Stimulated activated CD8-positive, alpha-beta memory T cell treated with anti-CD3 and anti-CD28 coated beads, Interleukin-15, amount 100 ng/mL, for 24 hours (primary cell): ENCODE data around the gene HMGCS1.
"Not testable (repeated sequence)": the region's sequence is repeated elsewhere in the genome, so short reads cannot be mapped to it uniquely, and the experiment has no call there.

Experiments
- DNase-seq: peaks from one replicate; pipeline ENCODE4 v3.0.0-alpha.2; 2020; ENCODE audit warnings: low read depth

Gene HMGCS1

DNA sequence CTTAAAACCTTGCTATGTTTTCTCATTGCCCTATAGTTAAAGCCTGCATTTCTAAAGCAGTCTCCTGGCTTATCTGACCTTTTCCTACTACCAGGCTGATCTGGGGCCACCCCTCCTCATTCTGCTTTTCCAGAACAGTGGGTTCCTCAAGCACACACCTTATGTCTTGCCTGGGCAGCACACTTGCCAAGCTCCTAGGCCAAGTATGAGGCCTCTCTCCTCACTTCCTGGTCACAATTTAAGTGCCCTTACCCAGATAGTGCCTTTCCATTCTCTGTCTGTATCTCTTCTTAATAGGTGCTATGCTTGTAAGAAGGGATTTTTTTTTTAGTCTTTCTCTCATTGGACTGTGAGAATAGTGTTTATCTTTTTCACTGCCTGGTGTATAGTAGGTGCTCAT lies 39.7 kb downstream of the HMGCS1 start:
- DNase-seq = no peak

DNA sequence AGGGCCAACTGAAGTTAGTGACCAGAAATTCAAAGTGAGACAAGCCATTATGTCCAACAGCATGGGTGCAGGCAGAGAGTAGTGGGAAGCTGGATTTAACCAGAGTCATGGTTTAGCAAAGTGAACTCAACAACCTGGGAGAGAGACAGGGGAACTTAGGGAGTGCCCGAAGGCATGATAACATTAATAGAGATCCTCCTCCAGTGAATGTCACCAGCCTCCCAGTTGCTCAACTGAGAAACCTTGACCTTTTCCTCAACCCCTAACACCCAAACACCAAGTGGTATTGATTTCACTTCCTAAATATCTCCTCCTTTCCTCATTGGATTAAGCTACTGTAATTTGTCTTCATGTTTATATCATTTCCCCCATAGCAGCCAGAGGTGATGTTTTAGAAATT lies 42.6 kb downstream of the HMGCS1 start:
- no peak for DNase-seq

DNA sequence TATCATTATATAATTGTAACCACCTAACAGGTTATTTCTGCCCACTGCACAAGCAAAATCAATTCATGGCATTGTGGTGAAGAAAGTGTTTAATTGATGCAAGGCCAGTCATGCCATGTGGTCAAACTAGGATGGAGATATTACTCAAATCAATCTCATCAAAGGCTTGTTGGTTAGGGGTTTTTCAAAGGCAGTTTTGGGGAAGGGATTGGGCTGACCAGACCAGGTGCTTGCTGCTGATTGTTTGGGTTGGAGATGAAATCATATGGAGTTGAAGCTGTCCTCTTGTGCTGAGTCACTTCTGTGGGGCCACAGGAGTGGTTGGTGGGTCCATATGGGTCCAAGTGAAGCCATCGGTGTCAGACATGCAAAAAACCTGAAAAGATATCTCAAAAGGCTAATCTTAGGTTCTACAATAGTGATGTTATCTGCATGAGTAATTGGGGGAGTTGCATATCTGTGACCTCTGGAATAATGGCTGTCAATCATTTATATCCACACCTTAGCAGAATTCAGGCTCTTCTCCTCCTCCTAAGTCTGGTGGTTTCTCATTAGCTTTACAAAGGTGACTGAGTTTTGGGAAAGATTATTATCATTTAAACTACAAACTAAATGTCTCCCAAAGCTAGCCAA lies 44.9 kb downstream of the HMGCS1 start:
- no peak for DNase-seq

DNA sequence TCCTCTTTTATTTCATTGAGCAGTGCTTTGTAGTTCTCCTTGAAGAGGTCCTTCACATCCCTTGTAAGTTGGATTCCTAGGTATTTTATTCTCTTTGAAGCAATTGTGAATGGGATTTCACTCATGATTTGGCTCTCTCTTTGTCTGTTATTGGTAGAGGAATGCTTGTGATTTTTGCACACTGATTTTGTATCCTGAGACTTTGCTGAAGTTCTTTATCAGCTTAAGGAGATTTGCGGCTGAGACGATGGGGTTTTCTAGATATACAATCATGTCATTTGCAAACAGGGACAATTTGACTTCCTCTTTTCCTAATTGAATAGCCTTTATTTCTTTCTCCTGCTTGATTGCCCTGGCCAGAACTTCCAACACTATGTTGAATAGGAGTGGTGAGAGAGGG lies 50.9 kb downstream of the HMGCS1 start:
- DNase-seq = not testable (repeated sequence)

DNA sequence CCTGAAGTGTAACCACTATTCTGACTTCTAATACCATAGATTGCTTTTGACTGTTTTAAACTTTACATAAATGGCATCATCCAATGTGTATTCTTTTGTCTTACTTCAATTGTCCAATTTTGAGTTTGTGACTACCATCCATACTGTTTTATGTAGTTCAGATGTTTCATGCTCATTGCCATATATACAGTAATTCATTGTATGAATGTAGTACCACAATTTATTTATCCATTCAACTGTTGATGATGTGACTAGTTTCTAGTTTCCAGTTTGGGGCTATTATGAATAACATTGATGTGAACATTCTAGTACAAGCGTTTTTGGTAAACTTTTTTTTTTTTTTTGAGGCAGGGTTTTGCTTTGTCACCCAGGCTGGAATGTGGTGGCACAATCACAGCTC lies 55.1 kb downstream of the HMGCS1 start:
- no peak for DNase-seq

DNA sequence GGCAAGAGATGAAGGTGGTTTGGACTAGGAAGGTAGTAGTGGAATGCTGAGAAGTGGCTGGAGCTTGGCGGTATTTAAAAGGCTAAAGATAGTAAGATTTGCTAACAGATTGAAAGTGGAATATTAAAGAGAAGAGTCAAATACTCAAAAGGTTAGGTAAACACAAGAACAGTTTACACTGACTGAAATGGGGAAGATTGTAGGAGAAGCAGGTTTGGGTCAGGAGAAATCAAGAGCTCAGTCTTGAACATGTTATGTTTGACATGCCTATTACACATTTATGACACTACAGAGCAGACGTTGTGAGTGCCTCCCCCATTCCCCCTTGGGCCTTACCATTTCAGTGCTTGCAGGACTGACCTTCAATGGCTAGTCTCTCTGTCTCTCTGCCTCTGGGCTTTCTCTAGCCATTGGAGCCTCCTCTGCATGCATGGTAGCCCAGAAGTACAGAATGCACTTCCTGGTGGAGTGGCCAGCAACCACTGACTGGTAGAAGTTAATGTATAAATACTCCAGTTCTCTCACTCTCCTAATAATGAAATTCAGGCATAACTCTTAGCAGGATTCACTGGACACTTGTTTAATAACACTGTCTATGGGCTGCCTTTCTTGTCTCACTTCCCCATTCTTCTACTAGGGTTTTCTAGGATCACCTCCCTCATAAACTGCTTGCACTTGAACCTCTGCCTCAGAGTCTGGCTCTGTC lies 56.8 kb downstream of the HMGCS1 start:
- no peak for DNase-seq

DNA sequence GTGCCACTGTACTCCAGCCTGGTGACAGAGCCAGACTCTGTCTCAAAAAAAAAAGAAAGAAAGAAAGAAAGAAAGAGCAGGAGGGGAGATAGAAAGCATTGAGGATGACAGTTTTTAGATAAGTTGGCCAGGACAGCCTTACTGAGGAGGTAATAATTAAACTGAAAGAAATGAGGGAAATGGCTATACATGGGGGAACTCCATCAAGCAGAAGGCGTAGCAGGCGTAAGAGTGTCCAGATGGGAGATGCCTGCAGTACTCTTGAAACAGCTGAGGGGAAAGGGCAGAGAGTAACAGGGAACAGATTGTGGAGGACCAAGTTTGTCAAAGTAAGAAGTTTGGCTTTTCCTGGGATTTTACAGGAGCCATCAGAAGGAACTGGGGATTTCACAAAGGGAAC lies 57.5 kb downstream of the HMGCS1 start:
- DNase-seq = no peak

DNA sequence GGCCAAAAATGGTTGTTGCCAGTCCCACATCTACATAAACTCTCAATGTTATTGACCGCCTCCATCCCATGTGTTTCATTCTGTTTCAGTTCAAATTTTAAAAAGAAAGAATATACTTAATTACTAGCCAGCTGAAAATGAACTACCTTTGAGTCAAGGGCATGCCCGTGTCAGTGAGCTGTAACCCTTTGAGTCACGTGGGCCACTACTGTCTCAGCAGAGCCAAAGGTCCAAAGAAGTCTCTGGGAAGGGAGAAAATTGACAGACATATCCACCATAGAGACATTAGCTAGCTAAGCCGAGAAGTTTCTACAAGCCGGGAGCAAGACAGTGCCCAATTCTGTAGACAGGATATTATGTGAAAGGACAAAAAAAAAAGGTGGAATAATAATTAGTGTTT lies 61.5 kb downstream of the HMGCS1 start:
- DNase-seq = no peak

DNA sequence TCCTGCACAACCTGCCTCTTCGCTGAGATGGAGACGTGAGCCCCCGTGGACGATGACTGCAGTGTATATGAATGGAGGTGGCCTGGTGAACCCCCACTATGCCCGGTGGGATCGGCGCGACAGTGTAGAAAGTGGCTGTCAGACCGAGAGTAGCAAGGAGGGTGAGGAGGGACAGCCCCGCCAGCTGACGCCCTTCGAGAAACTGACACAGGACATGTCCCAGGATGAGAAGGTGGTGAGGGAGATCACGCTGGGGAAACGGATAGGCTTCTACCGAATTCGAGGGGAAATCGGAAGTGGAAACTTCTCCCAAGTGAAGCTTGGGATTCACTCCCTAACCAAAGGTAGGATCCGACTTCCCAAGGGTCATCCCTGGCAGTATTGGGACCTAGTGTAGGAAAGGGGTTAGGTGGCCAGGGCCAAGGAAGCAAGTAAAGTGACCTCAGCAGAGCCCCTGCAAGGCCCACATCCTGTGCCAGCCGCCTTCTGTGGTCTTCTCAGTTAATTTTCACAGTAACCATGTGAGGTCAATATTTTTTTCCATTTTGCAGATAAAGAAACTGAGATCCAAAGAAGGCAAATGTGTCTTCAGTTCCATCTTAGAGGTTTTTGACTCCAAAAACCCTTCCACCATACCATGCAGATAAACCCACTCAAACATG lies 67.4 kb downstream of the HMGCS1 start:
- DNase-seq = no peak

DNA sequence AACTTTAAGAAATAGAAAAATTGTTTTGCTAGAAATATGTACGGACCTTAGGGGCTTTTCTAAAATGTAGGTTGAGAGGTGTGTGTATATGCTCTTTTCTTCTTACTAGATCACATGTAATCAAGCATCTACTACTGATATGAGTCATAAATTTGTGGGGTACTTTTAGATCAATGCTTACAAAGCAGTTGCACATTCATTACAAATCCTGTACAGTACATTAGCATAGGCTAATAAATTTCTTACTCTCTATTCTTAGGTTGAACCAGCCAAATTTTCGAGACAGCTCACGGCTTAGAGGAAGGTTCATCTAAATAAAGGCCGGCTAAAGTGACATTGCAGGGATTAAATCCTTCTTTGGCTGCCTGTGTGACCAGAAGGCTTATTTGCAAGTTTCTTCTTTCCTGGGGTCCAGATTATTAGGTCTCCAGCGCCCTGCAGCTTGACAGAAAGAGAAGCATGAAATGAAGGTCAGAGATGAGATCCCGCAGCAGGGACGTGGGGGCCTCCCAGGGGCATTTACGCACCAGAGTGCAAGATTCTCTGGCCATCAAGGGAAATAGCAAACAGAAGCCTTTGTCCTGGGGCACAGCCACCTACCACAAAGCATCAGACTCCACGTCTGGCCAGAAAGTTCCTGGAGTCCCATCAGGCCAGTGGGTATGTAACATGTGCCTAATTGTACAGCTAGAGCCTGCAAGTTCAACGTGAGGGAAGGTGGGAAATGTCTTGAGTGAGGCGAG lies 68.2 kb downstream of the HMGCS1 start:
- no peak for DNase-seq

DNA sequence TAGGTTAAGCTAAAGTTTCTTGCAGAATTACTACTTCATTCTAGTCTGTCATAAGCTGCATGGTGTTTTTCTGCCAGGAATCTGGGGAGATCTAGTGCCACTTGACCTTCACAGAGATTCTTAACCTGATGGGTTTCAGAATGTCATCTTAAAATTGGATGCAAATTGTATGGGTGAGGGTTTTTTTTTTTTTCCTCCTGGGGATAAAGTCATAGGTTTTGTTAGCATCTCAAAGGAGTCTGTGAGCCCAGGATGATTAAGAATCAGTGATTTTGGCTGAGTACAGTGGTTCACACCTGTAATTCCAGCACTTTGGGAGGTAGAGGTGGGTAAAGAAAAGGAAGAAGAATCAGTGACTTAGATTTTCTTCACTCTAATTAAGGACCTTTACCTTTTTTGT lies 69.9 kb downstream of the HMGCS1 start:
- DNase-seq = no peak

DNA sequence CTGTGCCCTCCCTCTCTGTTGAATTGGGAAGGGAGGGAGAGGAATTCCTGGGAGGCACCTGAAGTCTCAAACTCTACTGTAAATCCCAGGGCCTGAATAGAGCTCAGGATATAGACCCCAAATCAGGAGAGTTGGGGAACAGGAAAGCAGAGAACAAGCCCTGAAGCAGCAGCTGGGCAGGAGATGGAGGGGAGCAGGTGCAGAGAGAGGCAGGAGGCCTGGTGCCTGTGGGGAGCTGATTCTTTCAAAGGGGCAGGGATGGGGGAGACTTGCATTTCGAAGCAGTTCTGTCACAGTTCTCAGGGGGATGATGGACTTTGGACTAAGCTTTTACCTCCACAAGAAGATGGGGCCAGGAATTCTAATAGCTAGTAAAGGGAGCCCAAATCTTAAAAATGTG lies 71.0 kb downstream of the HMGCS1 start:
- no peak for DNase-seq
